HG02759 (cell line): ENCODE measurements around the gene GRWD1.
A peak's percentile ranks its signal among the peaks of the same experiment; 100 is the strongest.

Experiments
- ATAC-seq: cut with Tn5 transposase; IDR thresholded peaks from one replicate; pipeline ENCODE4 v1.9.1; 2021; ENCODE audit warnings: mild to moderate bottlenecking, moderate library complexity; ENCODE audit not compliant: unreplicated experiment

GRWD1 gene

DNA sequence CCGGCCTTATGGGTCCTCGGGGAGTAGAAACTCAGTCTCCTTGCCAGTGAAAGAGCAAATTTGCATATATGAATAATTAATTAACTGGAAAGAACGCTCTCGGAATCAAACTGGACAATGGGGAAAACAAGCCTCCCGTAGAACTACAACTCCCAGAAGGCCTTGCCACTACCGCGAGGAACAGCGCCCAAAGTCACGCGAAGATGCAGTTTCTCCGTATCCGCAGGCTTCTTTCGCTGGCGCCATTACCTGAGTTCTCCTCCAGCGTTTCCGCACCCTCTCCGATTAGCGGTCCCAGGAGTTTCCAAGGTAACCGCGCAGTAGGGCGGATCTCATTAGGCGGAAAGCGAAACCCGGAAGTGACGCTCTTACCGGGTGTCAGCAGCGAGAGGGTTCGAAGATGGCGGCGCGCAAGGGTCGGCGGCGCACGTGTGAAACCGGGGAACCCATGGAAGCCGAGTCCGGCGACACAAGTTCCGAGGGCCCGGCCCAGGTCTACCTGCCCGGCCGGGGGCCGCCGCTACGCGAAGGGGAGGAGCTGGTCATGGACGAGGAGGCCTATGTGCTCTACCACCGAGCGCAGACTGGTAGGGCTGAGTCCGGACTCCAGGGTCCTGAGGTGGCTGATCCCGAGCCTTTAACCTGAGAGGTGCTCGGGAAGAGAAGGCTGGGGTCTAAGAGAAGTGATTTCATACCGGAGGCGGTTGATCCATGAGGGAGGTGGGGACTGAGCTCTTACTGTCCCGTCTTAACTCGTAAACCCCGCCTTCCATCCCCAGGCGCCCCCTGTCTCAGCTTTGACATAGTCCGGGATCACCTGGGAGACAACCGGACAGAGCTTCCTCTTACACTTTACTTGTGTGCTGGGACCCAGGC lies at the start of gene GRWD1:
TSS of gene GRWD1 (plus strand) at position 378 of the 876 bp plus-strand sequence. CDS start at position 401, 23 bp downstream.
- peak; percentile 86 for ATAC-seq

DNA sequence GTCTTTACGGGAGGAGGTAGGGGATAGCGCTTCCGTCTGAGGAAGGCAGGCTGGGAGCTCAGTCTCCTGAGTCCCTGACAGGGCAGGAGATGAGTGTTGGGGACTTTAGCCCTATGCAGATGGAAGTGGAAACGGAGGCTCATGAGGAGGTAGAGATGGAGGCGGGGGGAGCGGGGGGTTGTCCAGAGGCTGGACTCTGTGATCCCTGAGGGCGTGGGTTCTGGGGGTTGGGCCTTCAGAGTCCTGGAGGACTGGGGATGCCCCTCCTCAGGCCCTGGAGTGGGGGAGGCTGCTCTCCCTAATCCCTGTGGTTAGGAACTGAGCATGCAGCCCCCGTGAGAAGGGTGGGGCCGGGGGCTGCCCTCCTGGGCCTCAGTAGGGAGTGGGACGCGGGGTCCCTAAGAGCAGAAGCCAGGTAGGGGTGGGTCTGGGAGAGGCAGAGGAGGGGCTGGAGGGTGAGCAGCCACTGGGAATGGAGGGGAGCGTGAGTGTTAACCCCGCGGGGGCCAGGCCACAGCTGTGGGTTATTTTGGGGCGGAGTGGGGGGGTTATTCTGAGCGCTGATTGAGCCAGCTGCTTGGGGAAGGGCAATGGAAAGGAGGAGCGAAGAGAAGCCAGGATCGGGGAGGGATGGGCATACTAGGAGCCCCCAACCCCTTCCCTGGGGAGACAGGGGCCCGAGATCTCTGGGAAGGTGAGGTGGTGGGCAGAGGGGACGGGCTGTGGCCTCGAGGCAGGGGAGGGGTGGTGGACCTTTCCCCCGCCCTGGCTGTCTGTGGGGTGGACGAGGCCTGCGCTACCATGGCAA lies 49.6 kb upstream of the GRWD1 start:
- no peak for ATAC-seq

DNA sequence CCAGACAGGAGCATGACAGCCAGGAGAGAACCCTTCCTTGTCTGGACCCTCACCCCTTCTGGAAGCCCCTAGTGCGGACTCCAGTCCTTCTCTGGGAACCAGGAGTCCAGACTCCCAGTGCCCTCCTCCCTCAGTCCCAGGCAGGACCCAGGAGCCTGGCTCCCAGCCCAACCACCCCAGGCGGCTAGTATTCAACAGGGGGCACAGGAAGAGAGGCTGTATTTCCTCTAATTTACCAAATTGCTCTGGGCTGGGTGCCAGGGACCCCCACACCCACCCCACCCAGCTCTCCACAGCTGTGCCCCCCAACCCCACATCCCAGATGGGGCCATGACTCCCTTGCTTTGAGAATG lies 49.0 kb upstream of the GRWD1 start:
- ATAC-seq, result no peak

DNA sequence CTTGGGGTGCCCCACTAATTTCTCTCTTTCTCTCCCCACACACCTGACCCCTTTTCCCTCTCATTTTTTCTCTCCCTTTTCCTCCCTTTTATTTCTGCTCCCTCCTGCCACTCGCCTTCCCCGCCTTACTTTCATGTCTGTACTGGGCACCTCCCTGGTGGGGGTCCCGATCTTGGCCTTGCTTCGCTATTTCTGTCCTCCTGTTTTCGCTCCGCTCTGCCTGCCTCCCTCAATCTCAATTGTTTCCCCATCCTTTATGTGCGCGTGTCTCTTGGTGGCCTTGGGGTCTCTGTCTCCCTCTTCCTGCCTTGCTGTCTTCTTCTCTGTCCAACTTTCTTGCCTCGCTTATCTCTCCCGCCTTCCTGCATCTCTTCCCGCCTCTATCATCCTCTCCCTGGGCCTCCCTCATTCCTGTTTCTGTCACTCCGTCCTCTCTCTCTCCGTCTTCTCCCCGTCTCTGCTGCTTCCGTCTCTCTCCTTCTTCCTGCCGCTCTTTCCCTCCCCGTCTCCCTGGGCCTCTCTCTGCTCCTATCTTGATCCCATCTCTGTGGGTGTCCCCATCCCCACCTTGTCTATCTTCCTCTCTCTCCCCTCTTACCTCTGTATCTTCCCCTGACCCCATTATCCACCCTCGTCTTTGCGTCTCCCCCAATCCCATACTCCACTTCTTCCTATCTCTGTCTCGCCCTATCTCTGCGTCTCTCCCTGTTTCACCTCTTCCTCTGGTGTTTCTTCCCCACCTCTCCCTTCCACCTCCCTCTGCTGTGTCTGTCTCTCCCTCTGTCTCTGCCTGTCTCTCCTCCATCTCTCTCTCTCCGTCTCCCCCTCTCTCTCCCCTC lies 48.3 kb upstream of the GRWD1 start:
- no peak for ATAC-seq

DNA sequence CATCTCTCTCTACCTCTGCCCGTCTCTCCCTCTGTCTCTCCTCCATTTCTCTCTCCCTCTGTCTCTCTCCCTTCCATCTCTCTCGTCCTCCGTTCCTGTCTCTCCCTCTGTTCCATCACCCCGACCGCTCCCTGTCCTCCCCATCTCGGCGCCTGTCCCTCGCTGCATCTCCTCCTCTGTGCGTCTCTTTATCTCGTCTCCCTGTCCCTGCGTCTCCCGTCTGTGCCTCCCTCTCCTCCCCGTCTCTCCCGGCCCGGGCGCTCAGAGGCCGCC lies 47.7 kb upstream of the GRWD1 start:
- no peak for ATAC-seq

DNA sequence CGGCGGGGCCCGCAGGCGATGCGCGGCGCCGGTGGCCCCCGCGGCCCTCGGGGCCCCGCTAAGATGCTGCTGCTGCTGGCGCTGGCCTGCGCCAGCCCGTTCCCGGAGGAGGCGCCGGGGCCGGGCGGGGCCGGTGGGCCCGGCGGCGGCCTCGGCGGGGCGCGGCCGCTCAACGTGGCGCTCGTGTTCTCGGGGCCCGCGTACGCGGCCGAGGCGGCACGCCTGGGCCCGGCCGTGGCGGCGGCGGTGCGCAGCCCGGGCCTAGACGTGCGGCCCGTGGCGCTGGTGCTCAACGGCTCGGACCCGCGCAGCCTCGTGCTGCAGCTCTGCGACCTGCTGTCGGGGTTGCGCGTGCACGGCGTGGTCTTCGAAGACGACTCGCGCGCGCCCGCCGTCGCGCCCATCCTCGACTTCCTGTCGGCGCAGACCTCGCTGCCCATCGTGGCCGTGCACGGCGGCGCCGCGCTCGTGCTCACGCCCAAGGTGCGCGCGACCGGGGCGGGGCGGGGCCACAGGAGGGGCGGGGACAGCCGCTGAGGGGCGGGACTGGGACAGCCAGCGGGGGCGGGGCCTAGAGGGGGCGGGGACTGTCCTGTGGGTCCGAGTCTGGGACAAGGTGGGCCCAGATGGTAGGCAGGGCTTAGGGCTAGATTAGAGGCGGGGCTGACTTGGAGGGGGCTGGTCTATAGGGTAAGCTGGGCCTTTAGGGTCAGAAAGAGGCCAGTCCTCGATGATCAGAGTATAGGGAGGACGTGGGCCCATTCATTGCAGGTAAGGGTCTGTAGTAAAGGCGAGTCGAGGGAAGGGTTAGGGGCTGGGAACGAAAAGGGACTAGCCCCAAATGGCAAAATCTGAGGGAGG lies 47.2 kb upstream of the GRWD1 start:
- peak; percentile 82 for ATAC-seq

DNA sequence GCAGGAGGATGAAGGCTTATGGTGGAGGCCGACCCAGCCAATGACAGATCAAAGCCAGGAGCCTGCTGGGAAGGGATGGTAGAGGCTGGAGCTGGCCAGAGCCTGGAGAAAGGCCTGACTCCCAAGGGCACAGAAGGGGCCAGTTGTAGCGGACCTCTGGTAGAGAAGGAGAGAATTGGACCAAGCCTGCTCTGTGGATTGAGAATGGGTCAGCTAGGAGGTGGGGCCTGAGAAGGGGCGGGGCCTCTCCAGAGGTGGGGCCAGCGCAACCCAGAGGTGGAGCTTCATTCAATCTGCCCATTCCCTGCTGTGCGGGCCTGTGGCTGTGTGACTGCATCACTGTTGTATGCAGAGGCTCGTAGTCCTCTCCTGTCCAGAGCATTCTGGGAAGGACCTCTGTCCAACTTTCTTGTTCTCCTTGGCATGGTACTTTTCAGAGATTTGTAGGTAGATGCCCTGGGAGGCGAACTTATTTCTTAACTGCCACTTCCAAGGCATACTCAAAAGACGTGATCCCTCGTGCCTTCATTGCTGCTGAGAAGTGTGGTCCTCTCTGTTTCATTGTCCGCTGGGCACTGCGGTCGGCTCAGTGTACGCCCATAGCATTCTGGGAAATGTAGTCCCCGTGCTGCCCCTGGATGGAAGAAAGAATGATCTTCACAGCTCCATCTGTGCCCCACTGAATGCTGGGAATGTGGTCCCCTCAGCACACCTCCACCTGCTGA lies 45.6 kb upstream of the GRWD1 start:
- ATAC-seq, result no peak

DNA sequence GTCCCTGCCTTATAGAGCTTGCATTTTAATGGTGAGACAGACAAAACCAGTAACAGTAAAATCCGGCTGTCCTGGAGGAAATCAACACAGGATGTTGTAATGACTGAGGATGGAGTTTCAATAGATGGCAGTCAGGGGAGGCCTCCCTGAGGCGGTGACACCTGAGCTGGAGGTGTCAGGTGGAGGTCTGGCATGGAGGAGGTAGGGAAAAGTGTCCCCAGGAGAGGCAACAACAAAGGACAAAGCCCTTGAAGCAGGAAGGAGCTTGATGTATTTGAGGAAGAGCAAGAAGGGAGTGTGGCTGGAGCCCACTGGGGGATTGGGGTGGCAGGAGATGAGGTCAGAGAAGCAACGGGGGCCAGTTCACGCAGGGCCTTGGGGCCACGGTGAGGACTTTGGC lies 44.5 kb upstream of the GRWD1 start:
- ATAC-seq, result no peak

DNA sequence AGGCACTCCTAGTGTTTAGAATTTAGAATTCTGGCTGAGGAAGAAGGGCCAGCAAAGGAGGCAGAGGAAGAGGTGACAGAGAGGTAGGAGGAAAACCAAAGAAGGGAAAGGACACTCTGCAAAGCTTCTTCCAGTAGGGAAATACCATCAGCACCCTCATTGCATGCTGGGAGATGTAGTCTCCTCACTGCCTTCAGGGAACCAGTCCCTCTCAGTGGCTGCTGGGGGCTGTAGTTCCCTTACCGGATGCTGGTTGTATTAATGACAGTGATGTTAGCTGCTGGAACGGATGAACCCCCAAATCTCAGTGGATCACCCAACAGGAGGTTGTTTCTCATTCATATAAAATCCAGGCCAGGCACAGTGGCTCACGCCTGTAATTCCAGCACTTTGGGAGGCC lies 42.2 kb upstream of the GRWD1 start:
- no peak for ATAC-seq

DNA sequence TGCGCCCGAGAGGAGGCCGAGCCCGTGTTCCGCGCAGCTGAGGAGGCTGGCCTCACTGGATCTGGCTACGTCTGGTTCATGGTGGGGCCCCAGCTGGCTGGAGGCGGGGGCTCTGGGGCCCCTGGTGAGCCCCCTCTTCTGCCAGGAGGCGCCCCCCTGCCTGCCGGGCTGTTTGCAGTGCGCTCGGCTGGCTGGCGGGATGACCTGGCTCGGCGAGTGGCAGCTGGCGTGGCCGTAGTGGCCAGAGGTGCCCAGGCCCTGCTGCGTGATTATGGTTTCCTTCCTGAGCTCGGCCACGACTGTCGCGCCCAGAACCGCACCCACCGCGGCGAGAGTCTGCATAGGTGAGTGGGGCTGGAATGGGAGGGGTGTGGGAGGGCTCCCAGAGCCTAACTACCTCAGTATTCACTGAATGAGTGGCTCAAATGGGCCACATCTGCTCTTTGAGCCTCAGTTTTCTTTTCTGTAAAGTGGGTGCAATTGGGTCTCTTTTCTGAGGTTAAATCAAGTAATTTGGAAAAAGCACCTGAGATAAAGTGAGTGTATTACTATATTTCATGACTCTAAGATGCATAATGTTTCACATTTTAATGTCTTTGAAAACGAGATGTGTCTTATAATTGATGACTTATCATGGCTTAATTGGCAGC lies 40.6 kb upstream of the GRWD1 start:
- no peak for ATAC-seq

DNA sequence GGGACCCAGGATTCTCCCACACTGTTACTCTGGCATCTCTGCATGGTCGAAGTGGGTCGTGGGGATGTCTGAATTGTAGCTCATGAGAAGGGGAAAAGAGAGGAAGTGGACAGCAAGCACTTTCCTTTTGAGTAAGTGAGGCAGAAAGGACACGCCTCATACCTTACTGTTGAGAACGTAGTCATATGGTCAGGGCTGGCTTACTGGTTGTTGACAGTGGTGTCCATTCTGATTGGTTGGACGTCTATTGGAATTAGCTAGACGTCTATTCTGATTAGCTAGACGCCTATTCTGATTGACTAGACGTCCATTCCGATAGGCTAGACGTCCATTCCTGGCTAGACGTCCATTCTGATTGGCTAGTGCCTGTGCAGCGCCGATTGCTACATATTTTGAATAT lies 39.9 kb upstream of the GRWD1 start:
- ATAC-seq, result no peak

DNA sequence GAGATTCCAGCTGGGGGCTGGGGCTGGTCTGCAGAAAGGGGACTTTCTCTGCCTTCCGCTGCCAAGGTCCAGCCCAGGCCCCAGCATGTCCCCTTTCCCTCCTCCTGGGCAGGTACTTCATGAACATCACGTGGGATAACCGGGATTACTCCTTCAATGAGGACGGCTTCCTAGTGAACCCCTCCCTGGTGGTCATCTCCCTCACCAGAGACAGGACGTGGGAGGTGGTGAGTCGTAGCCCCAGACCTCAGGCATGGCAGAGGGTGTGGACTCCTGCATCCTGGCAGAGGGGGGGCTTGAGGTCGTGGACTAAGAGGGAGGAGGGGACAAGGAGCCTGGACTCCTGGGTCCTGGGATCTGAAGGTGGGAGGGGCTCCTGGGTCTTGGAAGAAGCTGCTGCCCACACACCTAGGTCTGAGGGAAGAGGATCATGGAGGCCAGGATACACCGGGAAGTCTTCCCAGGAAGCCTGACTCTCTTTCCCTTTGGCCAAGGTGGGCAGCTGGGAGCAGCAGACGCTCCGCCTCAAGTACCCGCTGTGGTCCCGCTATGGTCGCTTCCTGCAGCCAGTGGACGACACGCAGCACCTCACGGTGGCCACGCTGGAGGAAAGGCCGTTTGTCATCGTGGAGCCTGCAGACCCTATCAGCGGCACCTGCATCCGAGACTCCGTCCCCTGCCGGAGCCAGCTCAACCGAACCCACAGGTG lies 31.8 kb upstream of the GRWD1 start:
- no peak for ATAC-seq

DNA sequence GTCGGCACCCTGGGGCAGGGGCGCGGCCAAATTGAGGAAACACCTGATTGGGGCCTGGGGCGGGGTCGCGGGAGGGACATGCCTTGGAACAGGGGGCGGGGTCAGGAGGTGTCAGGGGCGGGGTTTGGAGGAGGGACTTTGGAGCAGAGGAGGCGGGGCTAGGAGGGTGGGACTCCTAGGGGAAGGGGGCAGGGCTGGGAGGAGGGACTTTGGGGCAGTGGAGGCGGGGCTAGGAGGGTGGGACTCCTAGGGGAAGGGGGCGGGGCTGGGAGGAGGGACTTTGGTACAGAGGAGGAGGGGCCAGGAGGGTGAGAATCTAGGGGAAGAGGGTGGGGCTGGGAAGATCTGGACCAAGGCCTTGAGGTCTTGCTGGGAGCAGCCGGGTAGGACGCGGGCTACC lies 30.4 kb upstream of the GRWD1 start:
- ATAC-seq, result no peak

DNA sequence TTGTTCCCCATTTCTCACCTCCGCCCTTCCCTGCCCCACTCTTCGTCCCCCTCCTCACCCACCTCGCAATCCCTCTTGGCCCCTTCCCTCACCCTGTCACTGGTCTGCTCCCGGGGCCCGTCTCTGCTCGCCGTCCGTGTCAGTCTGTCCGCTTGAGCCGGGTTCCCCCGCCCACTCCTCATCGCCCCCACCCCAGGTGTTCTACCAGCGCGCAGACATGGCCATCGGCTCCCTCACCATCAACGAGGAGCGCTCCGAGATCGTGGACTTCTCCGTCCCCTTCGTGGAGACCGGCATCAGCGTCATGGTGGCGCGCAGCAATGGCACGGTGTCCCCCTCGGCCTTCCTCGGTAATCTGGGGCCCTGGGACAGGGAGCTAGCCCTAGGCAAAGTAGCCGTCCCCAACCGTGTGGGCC lies 30.0 kb upstream of the GRWD1 start:
- ATAC-seq, result no peak

DNA sequence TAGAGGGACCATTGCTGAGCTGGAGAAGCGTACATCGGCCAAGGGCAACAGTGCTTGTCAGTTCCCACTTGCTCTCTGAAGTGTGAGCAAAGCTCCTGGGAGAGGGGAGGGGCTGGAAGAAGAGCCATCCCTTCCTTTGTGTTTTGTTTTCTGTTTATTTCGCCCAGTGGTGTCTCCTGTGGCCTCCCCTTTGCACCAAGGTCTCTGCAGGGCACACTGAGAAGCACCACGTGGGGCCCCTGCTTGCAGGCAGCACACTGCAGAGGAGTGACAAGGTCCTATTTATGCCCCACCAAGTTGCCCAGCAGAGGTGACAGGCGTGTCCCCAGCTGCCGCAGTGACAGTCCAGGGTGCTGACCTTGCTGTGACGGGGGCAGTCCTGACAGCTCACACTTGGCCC lies 28.4 kb upstream of the GRWD1 start:
- no peak for ATAC-seq

DNA sequence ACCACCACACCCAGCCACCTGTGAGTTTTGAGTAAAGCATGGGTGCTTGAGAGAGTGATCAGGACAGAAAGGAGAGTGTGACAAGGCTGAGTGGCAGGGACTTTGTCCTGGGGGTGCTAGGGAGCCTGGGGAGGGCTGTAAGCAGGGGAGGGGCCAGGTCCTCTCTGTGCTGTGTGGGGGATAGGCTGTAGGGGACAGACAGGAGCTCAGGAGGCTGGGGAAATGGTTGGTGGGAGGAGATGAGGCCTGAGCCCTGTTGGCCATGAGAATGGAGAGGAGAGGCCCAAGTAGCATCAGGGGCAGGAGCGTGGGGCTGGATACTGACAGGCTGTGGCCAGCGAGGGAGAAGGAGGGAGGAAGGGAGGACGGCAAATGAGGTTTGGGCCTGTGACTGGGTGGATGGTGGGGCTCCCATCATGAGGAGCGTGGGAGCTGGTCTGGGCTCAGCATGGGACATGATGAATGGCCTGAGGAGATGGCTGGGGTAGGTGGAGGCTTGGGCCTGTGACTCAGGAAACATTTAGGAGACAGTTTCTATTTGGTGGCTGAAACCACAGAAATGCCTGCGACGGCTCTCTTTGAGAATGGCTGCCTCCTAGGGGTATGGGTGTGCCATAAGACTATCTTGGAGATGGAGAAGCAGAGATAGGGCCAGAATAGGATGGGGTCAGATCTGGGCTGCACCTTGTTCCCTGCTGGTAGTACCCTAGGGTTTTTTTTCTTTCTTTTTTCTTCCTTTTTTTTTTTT lies 27.3 kb upstream of the GRWD1 start:
- no peak for ATAC-seq

DNA sequence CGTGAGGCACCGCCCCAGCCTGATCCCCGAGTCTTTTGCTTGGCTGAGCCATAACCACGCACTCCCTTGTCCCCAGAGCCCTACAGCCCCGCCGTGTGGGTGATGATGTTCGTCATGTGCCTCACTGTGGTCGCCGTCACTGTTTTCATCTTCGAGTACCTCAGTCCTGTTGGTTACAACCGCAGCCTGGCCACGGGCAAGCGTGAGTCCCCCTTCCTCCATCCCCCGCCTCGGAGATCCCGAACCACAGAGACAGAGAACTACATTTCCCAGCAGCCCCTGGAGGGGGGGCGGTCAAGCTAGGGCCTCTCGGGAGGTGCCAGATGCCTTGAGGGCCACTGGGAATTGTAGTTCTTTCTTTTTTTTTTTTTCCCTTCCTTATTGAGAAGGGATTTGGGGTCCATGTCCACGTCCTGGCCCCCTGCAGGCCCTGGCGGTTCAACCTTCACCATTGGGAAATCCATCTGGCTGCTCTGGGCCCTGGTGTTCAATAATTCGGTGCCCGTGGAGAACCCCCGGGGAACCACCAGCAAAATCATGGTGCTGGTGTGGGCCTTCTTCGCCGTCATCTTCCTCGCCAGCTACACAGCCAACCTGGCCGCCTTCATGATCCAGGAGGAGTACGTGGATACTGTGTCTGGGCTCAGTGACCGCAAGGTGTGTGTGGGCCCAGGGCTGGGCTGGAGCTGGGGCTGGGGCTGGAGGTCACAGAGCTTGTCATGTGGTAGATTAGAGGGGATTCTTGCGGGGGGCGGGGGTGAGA lies 26.4 kb upstream of the GRWD1 start:
- no peak for ATAC-seq
